ENCODE measurements around the gene CTNS. TPM values are rescaled to one million over a fixed set of nuclear protein-coding genes. Genes with fewer than 3 reads are reported as not detected.

The CTNS gene
- total and polyA plus RNA-seq, 8 donors: 4.0 to 74.5 (median 11.9) TPM

DNA sequence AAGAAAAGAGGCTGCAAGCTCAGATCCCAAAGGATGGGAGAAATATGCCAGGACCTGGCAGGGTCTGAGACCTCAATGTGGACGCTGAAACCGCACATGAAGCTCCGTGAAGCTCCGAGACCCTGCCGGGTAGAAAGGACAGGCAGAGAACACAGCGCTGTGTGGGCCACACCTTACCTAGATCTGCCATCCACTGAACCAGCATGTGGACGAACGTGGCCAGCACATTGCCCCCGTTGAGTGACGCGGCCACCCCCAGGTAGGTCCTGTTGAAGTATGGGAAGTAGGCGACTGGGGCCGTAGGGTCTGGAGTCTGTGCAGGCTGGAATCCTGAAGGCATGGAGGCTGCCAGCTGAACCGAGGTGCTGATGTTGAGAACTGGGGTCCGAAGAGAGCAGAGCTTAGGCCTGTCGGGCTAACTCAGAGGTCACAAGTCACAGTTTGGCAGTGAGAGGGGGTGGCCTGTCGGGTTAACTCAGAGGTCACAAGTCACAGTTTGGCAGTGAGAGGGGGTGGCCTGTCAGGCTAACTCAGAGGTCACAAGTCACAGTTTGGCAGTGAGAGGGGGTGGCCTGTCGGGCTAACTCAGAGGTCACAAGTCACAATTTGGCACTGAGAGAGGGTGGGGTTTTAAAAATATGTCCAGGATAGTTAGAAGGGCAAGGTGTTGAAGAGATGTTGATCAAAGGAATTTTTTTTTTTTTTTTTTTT is 21.2 kb upstream of the CTNS start:
- no peak overlapping the region for H3K27ac ChIP-seq
- no peaks in the 10 kb centered on the region for H3K9me3 ChIP-seq
- no peak overlapping the region for H3K4me3 ChIP-seq
- intact Hi-C loops (cut with DNase I; ENCODE audit: low total_unique reads): no loop called here
- TF ChIP-seq POLR2AphosphoS5 (IDR thresholded peaks at IDR 0.05): no peak
- TF ChIP-seq, protein P1, sequence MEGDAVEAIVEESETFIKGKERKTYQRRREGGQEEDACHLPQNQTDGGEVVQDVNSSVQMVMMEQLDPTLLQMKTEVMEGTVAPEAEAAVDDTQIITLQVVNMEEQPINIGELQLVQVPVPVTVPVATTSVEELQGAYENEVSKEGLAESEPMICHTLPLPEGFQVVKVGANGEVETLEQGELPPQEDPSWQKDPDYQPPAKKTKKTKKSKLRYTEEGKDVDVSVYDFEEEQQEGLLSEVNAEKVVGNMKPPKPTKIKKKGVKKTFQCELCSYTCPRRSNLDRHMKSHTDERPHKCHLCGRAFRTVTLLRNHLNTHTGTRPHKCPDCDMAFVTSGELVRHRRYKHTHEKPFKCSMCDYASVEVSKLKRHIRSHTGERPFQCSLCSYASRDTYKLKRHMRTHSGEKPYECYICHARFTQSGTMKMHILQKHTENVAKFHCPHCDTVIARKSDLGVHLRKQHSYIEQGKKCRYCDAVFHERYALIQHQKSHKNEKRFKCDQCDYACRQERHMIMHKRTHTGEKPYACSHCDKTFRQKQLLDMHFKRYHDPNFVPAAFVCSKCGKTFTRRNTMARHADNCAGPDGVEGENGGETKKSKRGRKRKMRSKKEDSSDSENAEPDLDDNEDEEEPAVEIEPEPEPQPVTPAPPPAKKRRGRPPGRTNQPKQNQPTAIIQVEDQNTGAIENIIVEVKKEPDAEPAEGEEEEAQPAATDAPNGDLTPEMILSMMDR (IDR thresholded peaks at IDR 0.05): no peak
- no peaks in the 10 kb centered on the region for H3K27me3 ChIP-seq
- peaks cover 44 to 100% (median 99%) of the 10 kb centered on the region in 4 donors for H3K36me3 ChIP-seq
- 93 to 98% (median 95%) methylated on average over 18 of the region's 18 CpGs for WGBS, 5 donors
- DNase-seq: no peak
- peaks cover 0 to 5% (median 0%) of the 10 kb centered on the region in 4 donors for H3K4me1 ChIP-seq

DNA sequence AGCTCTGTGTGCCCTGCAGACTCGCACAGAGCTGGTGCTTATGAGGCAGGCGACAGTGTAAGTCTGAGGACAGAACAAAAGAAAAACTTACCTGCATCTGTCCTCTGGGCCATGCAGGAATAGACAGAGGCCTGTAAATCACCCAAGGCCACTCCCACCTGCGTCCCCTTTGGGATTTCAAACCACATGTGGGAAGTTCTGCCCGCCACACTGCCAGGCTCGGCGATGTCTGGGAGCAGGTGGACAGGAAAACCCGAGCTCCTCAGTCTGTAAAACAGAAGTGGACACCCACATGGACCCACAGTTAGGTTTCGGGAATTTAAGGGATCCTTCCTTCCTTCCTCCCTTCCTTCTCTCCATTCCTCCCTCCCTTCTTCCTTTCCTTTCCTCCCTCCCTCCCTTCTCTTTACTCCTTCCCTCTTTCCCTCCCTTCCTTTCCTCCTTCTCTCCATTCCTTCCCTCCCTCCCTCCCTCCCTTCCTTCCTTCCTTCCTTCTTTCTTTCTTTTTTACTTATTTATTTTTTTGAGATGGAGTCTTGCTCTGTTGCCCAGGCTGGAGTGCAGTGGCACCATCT is 15.3 kb upstream of the CTNS start:
- Histone ChIP-seq H3K27ac (no peak overlapping the region), H3K4me1 (no peaks in the 10 kb centered on the region), H3K27me3 (no peaks in the 10 kb centered on the region), H3K9me3 (no peaks in the 10 kb centered on the region), H3K4me3 (no peak overlapping the region), H3K36me3 (peaks cover 51 to 100% (median 100%) of the 10 kb centered on the region in 4 donors)
- DNase-seq: no peak
- TF ChIP-seq POLR2A (IDR thresholded peaks at IDR 0.05): no peak
- TF ChIP-seq, protein P1 (IDR thresholded peaks at IDR 0.05): no peak
- TF ChIP-seq POLR2AphosphoS5 (IDR thresholded peaks at IDR 0.05): no peak
- no peak for TF ChIP-seq EP300 (IDR thresholded peaks at IDR 0.05)
- intact Hi-C loops (cut with DNase I; ENCODE audit: low total_unique reads): no loop called here
- WGBS, 5 donors: 95 to 99% (median 97%) methylated on average over 8 of the region's 8 CpGs

DNA sequence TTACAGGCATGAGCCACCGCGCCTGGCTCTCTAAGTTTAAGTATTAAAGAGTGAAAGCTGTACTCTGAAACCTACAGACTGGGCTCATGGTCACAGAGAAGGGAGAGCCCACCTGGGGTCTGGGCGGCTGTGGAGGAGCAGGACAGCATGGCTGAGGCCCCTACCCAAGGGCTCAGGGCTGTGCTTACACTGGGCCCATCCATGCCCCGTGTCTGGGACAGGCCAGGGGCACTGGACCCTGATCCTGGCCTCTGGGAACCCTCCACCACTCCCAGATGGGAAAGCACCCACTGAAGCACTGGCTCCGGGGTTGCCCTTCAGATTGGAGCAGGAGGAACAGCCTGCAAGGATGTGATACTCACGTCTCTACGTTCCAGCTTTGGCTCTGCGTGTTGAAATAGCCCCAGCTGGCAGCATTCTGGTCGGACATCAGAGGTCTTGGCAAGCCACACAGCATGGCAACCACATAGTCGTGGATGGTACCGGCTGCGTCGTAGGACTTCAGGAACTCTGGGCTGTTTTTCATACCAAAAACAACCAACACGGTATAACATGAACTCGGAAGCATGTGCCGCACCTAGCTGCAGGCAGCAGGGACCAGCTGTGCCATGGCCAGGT is 13.5 kb upstream of the CTNS start:
- no peak for DNase-seq
- Histone ChIP-seq H3K27ac (no peak overlapping the region), H3K27me3 (no peaks in the 10 kb centered on the region), H3K4me1 (no peaks in the 10 kb centered on the region), H3K4me3 (no peak overlapping the region), H3K9me3 (no peaks in the 10 kb centered on the region), H3K36me3 (peaks cover 46 to 100% (median 100%) of the 10 kb centered on the region in 4 donors)
- 96 to 98% (median 97%) methylated on average over 14 to 16 of the region's 16 CpGs for WGBS, 5 donors
- intact Hi-C loops (cut with DNase I; ENCODE audit: low total_unique reads): no loop called here
- TF ChIP-seq, protein P1 (IDR thresholded peaks at IDR 0.05): no peak
- TF ChIP-seq EP300 (IDR thresholded peaks at IDR 0.05) (no peak), POLR2A (IDR thresholded peaks at IDR 0.05) (no peak), POLR2AphosphoS5 (IDR thresholded peaks at IDR 0.05) (no peak)

DNA sequence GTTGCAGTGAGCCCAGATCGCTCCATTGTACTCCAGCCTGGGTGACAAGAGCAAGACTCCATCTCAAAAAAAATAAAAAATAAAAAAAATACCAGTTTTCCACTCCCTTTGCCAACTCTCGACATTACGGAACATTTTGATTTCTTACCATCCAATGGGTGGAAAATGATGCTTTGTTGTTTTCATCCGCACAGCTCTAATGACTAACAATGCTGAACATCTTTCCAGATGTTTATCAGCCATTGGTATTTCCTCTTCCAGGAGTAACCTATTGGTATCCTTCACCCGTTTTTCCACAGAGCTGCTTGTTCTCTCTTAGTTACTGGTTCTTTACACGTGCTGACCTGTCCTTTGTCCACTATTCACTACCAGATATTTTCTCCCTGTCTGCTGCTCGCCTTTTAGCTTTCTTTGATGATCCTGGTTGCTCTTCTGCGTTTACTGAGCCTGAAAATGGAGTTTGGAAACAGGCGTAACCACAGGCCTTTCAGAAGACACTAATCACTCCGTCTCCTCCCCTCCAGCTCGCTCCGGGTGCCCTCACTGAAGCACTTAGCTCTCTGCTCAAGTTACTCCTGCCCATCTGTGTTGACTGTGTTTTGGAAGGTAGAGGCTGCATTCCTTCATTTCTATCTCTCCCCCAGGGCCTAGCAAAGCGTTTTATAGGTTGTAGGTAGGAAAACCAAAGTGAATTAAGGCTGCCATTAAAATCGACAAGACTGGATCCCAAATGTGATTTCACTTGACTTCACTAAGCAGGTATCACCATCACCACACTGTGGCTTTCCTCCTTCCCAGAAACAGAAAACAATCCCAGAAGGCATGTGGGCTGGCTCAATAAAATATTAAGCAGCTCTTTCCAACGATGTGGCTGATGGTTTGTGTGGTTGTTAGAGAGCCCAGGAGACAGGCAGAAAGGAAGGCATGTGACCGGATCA is 9.5 kb upstream of the CTNS start:
- TF ChIP-seq, protein P1 (IDR thresholded peaks at IDR 0.05): no peak
- TF ChIP-seq EP300 (IDR thresholded peaks at IDR 0.05) (no peak), POLR2A (IDR thresholded peaks at IDR 0.05) (no peak), POLR2AphosphoS5 (IDR thresholded peaks at IDR 0.05) (no peak)
- no peak overlapping the region for H3K4me3 ChIP-seq
- peaks cover 43 to 94% (median 91%) of the 10 kb centered on the region in 4 donors for H3K36me3 ChIP-seq
- no peak for DNase-seq
- no peak overlapping the region for H3K27ac ChIP-seq
- peaks cover 0 to 4% (median under 1%) of the 10 kb centered on the region in 4 donors for H3K4me1 ChIP-seq
- no peaks in the 10 kb centered on the region for H3K27me3 ChIP-seq
- H3K9me3 ChIP-seq: no peaks in the 10 kb centered on the region
- intact Hi-C loops (cut with DNase I; ENCODE audit: low total_unique reads): no loop called here
- WGBS, 5 donors: 76 to 89% (median 88%) methylated on average over 16 of the region's 16 CpGs

All from stomach (tissue), 9 donors.